ENCODE measurements around the gene BIK. TPM values are rescaled to one million over a fixed set of nuclear protein-coding genes. Genes with fewer than 3 reads are reported as not detected.

The BIK gene
- total RNA-seq, 2 donors from 2014 or later = 5.8 to 13.3 TPM

DNA sequence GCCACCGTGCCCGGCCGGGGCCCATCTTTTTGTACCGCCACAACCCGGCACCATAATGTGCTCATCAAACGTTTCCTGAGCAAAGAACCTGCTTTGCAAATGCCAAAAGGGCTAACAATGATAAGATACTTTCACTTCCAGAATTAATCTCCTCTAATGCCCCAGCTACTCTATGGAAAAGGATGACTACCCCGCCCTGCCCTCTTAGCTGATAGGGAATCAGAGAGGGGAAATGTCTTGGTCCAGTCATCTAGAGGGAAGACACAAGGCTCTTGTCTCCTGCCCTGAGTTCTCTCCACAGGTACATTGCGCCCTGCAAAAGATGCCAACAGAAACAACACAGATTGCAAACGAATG is 21.9 kb upstream of the BIK start:
- TF ChIP-seq, protein P1, sequence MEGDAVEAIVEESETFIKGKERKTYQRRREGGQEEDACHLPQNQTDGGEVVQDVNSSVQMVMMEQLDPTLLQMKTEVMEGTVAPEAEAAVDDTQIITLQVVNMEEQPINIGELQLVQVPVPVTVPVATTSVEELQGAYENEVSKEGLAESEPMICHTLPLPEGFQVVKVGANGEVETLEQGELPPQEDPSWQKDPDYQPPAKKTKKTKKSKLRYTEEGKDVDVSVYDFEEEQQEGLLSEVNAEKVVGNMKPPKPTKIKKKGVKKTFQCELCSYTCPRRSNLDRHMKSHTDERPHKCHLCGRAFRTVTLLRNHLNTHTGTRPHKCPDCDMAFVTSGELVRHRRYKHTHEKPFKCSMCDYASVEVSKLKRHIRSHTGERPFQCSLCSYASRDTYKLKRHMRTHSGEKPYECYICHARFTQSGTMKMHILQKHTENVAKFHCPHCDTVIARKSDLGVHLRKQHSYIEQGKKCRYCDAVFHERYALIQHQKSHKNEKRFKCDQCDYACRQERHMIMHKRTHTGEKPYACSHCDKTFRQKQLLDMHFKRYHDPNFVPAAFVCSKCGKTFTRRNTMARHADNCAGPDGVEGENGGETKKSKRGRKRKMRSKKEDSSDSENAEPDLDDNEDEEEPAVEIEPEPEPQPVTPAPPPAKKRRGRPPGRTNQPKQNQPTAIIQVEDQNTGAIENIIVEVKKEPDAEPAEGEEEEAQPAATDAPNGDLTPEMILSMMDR (conservative IDR thresholded peaks at IDR 0.05) = no peak
- DNase-seq = no peak
- no peaks in the 10 kb centered on the region for H3K9me3 ChIP-seq (ENCODE audit: control insufficient read depth, low read length)

DNA sequence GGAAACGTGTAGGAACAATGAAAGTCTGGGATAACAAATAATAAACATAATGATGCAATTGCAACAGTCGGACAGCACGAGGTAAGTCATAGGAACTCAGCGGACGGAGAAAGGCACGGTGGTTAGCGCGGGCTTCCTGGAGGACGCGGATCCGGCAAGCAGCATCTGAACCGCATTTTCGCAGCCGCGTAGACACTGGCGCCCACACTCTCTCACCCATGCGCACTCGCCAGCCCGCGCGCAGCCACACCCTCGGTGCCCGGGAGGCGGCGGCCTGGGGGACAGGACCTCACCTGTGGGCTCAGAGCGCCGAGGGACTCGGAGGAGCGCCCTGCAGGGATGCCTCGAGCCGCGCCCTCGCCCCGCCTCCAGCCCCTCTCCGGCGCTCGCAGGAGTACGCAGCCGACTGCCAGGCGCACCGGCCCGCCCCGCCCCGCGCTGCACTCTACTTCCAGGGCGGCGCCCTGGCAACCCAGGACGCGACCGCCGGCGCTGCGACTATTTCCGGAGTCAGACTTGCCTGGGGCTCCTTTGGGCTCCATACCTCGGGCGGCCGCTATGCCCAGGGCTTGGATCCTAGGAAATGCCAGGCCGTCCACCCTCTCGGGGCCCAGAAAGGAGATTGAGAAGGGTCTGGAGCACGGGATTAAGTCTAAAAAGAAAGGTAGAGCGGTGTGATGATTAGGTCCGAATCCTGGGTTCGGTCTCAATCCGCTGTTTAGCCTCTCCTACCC is 21.4 kb upstream of the BIK start, which contains the start of gene TTLL1:
TSS of gene TTLL1 (minus strand) at position 408 of the 734 bp plus-strand sequence. CDS start 13,805 bp downstream, outside the sequence.
- peak; percentile 97 for DNase-seq
- Mint-ChIP-seq H3K27me3 (ENCODE audit: insufficient read depth) (no peaks in the 10 kb centered on the region), H3K27ac (peak within 1 kb of the TSS; percentile 79), H3K36me3 (ENCODE audit: low read depth) (peaks cover 6% of the 10 kb centered on the region), H3K9me3 (no peaks in the 10 kb centered on the region), H3K4me1 (peaks cover 2% of the 10 kb centered on the region), H3K4me3 (peak within 1 kb of the TSS; percentile 63)
- WGBS, 2 experiments (ENCODE audit: insufficient coverage in 1 of 2, insufficient read length in 1 of 2) = 2 to 6% methylated on average over 29 to 64 of the region's 64 CpGs
- Histone ChIP-seq H3K9ac (ENCODE audit: extremely low read depth, low read length, poor library complexity, severe bottlenecking) (peak within 1 kb of the TSS; percentile 16), H3K9me3 (ENCODE audit: control insufficient read depth, low read length) (no peaks in the 10 kb centered on the region), H3K27me3 (ENCODE audit: control insufficient read depth, insufficient read depth, low read length, poor library complexity, severe bottlenecking) (no peaks in the 10 kb centered on the region), H3K4me3 (ENCODE audit: low read length) (peak within 1 kb of the TSS; percentile 87), H3K4me1 (ENCODE audit: control insufficient read depth, insufficient read depth, low read length) (no peaks in the 10 kb centered on the region), H3K27ac (ENCODE audit: low read depth, low read length) (no peak within 1 kb of the TSS), H3K36me3 (ENCODE audit: control insufficient read depth, insufficient read depth, low read length) (peaks cover 3% of the 10 kb centered on the region)
- TF ChIP-seq, protein P1 (conservative IDR thresholded peaks at IDR 0.05) = peak; percentile 35

More for the DNA sequence above, 21.9 kb upstream of the BIK start:
- Histone ChIP-seq H3K36me3 (ENCODE audit: control insufficient read depth, insufficient read depth, low read length) (peaks cover 3% of the 10 kb centered on the region), H3K4me1 (ENCODE audit: control insufficient read depth, insufficient read depth, low read length) (no peaks in the 10 kb centered on the region), H3K27me3 (ENCODE audit: control insufficient read depth, insufficient read depth, low read length, poor library complexity, severe bottlenecking) (no peaks in the 10 kb centered on the region), H3K9ac (ENCODE audit: extremely low read depth, low read length, poor library complexity, severe bottlenecking) (peak overlapping the region; percentile 16), H3K4me3 (ENCODE audit: low read length) (peak overlapping the region; percentile 87), H3K27ac (ENCODE audit: low read depth, low read length) (no peak overlapping the region)
- Mint-ChIP-seq H3K27ac (peak overlapping the region; percentile 17), H3K4me3 (peak overlapping the region; percentile 63), H3K36me3 (ENCODE audit: low read depth) (peaks cover 6% of the 10 kb centered on the region), H3K4me1 (no peaks in the 10 kb centered on the region), H3K9me3 (no peaks in the 10 kb centered on the region), H3K27me3 (ENCODE audit: insufficient read depth) (no peaks in the 10 kb centered on the region)
- WGBS, 2 experiments (ENCODE audit: insufficient coverage in 1 of 2, insufficient read length in 1 of 2) = 73 to 84% methylated on average over 9 of the region's 9 CpGs

DNA sequence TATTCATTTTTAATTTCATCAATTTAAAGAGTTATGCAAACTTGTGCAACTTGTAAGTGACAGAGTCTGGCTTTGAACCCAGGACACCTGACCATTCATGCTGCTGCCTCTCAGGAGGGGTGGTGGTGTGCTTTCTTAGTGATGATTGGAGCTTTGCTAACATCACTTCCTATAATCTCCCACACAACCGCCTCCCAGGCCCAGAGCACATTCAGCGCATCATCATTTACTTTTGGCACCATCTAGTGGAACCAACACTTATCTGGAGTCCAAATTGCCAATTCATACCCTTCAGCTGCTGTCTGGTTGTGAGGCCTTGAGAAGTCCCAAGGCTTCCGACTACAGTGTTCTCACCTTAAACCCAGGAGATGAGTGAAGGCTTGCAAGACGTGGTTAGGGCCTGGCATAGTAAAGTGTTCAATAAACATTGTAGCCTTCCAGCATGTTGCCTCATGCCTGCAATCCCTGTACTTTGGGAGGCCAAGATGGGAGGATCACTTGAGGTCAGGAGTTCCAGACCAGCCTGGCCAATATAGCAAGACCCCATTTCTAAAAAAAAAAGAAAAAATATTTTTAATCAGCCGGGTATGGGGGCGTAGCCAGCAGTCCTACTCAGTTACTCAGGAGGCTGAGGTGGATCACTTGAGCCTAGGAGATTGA is 20.3 kb upstream of the BIK start:
- WGBS, 2 experiments (ENCODE audit: insufficient coverage in 1 of 2, insufficient read length in 1 of 2) = 89 to 94% methylated on average over 4 to 6 of the region's 6 CpGs
- TF ChIP-seq, protein P1 (conservative IDR thresholded peaks at IDR 0.05) = no peak
- H3K4me1 ChIP-seq (ENCODE audit: control insufficient read depth, insufficient read depth, low read length) = no peaks in the 10 kb centered on the region
- no peaks in the 10 kb centered on the region for H3K9me3 Mint-ChIP-seq
- H3K36me3 ChIP-seq (ENCODE audit: control insufficient read depth, insufficient read depth, low read length) = peaks cover 3% of the 10 kb centered on the region
- H3K27ac ChIP-seq (ENCODE audit: low read depth, low read length) = no peak overlapping the region
- H3K9ac ChIP-seq (ENCODE audit: extremely low read depth, low read length, poor library complexity, severe bottlenecking) = no peak overlapping the region
- DNase-seq = no peak
- H3K27me3 Mint-ChIP-seq (ENCODE audit: insufficient read depth) = no peaks in the 10 kb centered on the region
- H3K27me3 ChIP-seq (ENCODE audit: control insufficient read depth, insufficient read depth, low read length, poor library complexity, severe bottlenecking) = no peaks in the 10 kb centered on the region
- no peak overlapping the region for H3K4me3 ChIP-seq (ENCODE audit: low read length)
- no peak overlapping the region for H3K27ac Mint-ChIP-seq
- peak overlapping the region; percentile 63 for H3K4me3 Mint-ChIP-seq
- peaks cover 4% of the 10 kb centered on the region for H3K4me1 Mint-ChIP-seq
- no peaks in the 10 kb centered on the region for H3K9me3 ChIP-seq (ENCODE audit: control insufficient read depth, low read length)
- peaks cover 4% of the 10 kb centered on the region for H3K36me3 Mint-ChIP-seq (ENCODE audit: low read depth)

Measured in endodermal cell (in vitro differentiated cells).